Measurements from ENCODE around the gene MSH3.

DNA sequence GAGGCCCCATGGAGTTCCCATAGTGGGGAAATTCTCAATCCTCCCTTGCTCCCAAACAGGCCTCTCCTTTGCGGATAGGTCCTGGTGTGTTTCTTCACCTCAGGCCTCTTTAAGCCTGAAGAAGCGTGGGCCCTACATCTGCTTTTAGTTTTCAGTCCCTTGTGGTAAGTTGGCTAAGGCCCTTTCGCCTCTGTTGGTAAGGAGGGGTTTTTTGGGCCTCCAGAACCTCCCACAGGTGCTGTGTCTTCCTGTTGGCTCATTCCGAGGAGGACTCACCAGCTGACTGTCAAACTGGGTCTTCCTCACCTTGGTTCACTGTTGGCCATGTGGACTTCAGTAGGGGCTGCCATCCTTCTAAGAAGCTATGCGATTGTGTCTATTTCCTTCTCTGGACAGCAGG lies 56.8 kb downstream of the MSH3 start:
- TF ChIP-seq EGR1 (IDR thresholded peaks at IDR 0.05), result no peak
- TF ChIP-seq ZBTB7A (IDR thresholded peaks at IDR 0.05; ENCODE audit: low read depth), result no peak
- TF ChIP-seq, protein P1, sequence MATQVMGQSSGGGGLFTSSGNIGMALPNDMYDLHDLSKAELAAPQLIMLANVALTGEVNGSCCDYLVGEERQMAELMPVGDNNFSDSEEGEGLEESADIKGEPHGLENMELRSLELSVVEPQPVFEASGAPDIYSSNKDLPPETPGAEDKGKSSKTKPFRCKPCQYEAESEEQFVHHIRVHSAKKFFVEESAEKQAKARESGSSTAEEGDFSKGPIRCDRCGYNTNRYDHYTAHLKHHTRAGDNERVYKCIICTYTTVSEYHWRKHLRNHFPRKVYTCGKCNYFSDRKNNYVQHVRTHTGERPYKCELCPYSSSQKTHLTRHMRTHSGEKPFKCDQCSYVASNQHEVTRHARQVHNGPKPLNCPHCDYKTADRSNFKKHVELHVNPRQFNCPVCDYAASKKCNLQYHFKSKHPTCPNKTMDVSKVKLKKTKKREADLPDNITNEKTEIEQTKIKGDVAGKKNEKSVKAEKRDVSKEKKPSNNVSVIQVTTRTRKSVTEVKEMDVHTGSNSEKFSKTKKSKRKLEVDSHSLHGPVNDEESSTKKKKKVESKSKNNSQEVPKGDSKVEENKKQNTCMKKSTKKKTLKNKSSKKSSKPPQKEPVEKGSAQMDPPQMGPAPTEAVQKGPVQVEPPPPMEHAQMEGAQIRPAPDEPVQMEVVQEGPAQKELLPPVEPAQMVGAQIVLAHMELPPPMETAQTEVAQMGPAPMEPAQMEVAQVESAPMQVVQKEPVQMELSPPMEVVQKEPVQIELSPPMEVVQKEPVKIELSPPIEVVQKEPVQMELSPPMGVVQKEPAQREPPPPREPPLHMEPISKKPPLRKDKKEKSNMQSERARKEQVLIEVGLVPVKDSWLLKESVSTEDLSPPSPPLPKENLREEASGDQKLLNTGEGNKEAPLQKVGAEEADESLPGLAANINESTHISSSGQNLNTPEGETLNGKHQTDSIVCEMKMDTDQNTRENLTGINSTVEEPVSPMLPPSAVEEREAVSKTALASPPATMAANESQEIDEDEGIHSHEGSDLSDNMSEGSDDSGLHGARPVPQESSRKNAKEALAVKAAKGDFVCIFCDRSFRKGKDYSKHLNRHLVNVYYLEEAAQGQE (IDR thresholded peaks at IDR 0.05; ENCODE audit: low read depth), result no peak
- TF ChIP-seq TAF1 (IDR thresholded peaks at IDR 0.05; ENCODE audit: low read depth), result no peak
- no peak for TF ChIP-seq TCF12 (IDR thresholded peaks at IDR 0.05; ENCODE audit: low read depth)
- TF ChIP-seq, protein P2, sequence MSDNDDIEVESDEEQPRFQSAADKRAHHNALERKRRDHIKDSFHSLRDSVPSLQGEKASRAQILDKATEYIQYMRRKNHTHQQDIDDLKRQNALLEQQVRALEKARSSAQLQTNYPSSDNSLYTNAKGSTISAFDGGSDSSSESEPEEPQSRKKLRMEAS (IDR thresholded peaks at IDR 0.05), result no peak
- no peak for TF ChIP-seq EP300 (IDR thresholded peaks at IDR 0.05; ENCODE audit: borderline replicate concordance)
- TF ChIP-seq RAD21 (IDR thresholded peaks at IDR 0.05; ENCODE audit: low read depth), result no peak
- no peak for TF ChIP-seq YY1 (IDR thresholded peaks at IDR 0.05; ENCODE audit: low read depth)
- TF ChIP-seq, protein P3, sequence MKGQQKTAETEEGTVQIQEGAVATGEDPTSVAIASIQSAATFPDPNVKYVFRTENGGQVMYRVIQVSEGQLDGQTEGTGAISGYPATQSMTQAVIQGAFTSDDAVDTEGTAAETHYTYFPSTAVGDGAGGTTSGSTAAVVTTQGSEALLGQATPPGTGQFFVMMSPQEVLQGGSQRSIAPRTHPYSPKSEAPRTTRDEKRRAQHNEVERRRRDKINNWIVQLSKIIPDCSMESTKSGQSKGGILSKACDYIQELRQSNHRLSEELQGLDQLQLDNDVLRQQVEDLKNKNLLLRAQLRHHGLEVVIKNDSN (IDR thresholded peaks at IDR 0.05), result no peak
- TF ChIP-seq NFIC (IDR thresholded peaks at IDR 0.05), result no peak
